ENCODE measurements around the gene SMOC2.

The SMOC2 gene

GRCh38 chr6:168440520-168441433 is at the start of gene SMOC2:
TSS of gene SMOC2 (plus strand) at chr6:168441184. CDS start at chr6:168441371, 187 bp downstream.
- DNase-seq, result no peak

- no peak for DNase-seq
Observed at GRCh38 chr6:168393126-168393870, 47.7 kb upstream of the SMOC2 start.

- no peak for DNase-seq
Observed at GRCh38 chr6:168394606-168395005, 46.4 kb upstream of the SMOC2 start.

GRCh38 chr6:168395983-168396382 is 45.0 kb upstream of the SMOC2 start:
- no peak for DNase-seq

GRCh38 chr6:168396561-168396960 is 44.4 kb upstream of the SMOC2 start:
- DNase-seq, result no peak

GRCh38 chr6:168397012-168397411 is 44.0 kb upstream of the SMOC2 start:
- no peak for DNase-seq

GRCh38 chr6:168400037-168400436 is 40.9 kb upstream of the SMOC2 start:
- DNase-seq, result no peak

- no peak for DNase-seq
Observed at GRCh38 chr6:168403370-168404005, 37.5 kb upstream of the SMOC2 start.

- no peak for DNase-seq
Observed at GRCh38 chr6:168404560-168404959, 36.4 kb upstream of the SMOC2 start.

- DNase-seq, result no peak
Observed at GRCh38 chr6:168407842-168408241, 33.1 kb upstream of the SMOC2 start.

GRCh38 chr6:168408504-168409136 is 32.4 kb upstream of the SMOC2 start:
- DNase-seq, result no peak

- no peak for DNase-seq
Observed at GRCh38 chr6:168410035-168410434, 30.9 kb upstream of the SMOC2 start.

GRCh38 chr6:168410554-168411011 is 30.4 kb upstream of the SMOC2 start:
- no peak for DNase-seq

GRCh38 chr6:168411130-168411529 is 29.9 kb upstream of the SMOC2 start:
- DNase-seq, result no peak

GRCh38 chr6:168411793-168412192 is 29.2 kb upstream of the SMOC2 start:
- no peak for DNase-seq

- DNase-seq, result no peak
Observed at GRCh38 chr6:168412456-168412855, 28.5 kb upstream of the SMOC2 start.

GRCh38 chr6:168413018-168413720 is 27.8 kb upstream of the SMOC2 start:
- DNase-seq, result no peak

- no peak for DNase-seq
Observed at GRCh38 chr6:168413856-168414255, 27.1 kb upstream of the SMOC2 start.

- DNase-seq, result no peak
Observed at GRCh38 chr6:168414336-168415097, 26.5 kb upstream of the SMOC2 start.

GRCh38 chr6:168415098-168415992 is 25.6 kb upstream of the SMOC2 start:
- no peak for DNase-seq
